ENCODE results near the gene ARSK.

DNA sequence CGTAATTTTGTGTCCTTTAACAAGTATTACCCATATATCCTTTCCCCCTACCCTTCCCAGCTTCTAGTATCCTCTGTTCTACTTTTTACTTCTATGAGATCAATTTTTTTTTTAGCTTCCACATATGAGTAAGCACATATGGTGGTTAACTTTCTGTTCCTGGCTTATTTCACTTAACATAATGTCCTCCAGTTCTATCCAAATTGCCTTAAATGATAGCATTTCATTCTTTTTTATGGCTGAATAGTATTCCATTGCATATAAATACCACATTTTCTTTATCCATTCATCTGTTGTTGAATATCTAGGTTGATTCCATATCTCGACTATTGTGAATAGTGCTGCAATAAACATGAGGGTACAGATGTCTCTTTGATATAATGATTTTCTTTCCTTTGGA, 36.5 kb upstream of the ARSK start:
- TF ChIP-seq, protein P1, sequence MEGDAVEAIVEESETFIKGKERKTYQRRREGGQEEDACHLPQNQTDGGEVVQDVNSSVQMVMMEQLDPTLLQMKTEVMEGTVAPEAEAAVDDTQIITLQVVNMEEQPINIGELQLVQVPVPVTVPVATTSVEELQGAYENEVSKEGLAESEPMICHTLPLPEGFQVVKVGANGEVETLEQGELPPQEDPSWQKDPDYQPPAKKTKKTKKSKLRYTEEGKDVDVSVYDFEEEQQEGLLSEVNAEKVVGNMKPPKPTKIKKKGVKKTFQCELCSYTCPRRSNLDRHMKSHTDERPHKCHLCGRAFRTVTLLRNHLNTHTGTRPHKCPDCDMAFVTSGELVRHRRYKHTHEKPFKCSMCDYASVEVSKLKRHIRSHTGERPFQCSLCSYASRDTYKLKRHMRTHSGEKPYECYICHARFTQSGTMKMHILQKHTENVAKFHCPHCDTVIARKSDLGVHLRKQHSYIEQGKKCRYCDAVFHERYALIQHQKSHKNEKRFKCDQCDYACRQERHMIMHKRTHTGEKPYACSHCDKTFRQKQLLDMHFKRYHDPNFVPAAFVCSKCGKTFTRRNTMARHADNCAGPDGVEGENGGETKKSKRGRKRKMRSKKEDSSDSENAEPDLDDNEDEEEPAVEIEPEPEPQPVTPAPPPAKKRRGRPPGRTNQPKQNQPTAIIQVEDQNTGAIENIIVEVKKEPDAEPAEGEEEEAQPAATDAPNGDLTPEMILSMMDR (IDR thresholded peaks at IDR 0.05) = no peak
- no peak for TF ChIP-seq POLR2A (IDR thresholded peaks at IDR 0.05)
